HG02943 (cell line): Measurements from ENCODE around the gene OSBP2.

Experiments
- ATAC-seq: cut with Tn5 transposase; IDR thresholded peaks from one replicate; pipeline ENCODE4 v1.9.1; 2021; ENCODE audit warnings: mild to moderate bottlenecking, low read depth, moderate library complexity; ENCODE audit not compliant: unreplicated experiment

Gene OSBP2

DNA sequence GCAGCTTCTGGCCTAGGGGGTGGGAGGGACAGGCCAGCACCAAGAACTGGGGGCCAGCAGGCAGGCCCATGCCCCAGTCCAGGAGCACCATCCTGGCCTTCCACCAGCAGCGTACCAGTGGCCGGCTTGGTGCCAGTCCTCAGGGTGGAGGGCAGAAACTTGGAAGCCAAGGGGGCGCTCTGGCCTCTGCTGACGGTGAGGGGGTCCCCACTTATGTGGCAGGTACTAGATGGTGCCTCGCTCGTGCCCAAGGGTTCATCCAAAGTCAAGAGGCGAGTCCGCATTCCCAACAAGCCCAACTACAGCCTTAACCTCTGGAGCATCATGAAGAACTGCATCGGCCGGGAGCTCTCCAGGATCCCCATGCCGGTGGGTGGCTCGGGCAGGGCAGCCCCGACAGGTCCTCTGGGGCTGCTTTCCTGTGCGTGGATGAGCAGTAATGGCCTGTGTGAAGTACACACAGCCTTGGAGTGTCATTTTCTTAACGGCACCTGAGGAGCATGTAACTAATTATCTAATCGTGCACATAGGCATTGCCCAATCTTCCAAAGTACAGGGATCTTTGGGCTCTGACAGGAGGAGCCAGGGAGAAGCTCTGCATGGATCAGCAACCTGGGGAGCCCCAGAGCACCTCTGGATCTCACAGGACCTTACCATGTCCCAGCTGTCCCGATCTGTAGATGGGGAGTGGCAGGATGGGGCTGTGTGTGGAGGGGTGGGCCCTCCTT, 194.8 kb downstream of the OSBP2 start:
- ATAC-seq: no peak

DNA sequence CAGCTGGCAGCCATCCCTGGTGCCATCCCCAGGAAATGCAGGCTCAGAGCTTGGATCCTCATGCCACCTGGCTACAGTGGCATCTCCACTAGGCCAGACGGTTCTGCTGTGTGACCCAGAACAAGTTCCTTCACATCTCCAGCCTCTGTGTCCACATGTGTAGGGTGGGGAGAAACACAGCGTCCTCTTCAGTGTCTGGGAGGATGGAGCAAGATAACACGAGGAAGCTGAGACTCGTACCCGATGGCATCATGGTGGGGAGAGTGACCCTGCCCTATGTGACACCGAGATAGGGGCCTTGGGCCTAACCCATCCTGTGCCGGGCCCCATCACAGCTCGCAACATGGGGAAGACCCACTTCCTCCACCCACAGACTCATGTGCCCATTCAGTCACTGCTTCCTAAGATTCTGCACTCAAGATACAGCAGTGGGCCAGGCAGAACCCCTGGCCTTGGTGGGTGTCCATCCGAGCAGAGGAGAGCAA, 195.4 kb downstream of the OSBP2 start:
- no peak for ATAC-seq

DNA sequence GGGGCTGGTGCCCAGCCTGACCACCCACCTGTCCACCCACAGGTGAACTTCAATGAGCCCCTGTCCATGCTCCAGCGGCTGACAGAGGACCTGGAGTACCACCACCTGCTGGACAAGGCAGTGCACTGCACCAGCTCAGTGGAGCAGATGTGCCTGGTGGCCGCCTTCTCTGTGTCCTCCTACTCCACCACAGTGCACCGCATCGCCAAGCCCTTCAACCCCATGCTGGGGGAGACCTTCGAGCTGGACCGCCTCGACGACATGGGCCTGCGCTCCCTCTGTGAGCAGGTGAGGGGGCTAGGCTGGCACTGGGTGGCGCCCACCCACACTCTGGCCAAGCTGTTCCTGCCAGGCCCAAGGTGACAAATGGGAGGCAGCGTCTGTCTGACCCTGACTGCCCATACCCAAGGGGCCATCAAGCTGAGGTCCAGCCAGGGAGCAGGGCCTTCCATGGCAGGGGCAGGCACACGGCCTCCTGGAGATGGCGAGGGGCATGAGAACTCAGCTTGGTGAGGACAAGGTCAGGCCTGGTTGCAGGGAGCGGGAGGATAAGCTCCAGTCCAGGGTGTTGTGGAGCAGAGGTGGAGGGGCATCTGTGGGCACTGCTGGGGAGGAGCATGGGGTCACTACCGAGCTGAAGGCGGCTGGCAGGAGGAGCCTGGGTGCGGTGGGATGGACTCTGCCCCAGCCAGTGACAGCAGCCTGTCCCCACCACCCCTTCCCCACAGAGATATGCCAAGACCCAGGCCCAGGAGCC, 196.2 kb downstream of the OSBP2 start:
- no peak for ATAC-seq

DNA sequence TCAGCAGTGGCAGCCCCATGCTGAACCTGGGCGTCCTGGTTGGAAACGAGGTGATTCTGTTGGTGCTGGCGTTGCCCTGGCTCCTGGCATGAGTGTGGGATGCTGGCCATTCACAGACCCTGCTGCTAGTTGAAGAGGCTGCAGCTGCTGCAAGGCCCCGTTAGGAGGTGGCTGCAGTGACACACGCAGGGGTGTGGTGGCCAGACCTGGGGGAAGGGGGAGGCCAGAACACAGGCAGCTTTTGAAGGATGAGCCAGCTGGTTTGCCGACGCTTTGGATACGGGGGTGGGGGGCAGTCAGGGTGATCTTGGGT, 196.7 kb downstream of the OSBP2 start:
- no peak for ATAC-seq

DNA sequence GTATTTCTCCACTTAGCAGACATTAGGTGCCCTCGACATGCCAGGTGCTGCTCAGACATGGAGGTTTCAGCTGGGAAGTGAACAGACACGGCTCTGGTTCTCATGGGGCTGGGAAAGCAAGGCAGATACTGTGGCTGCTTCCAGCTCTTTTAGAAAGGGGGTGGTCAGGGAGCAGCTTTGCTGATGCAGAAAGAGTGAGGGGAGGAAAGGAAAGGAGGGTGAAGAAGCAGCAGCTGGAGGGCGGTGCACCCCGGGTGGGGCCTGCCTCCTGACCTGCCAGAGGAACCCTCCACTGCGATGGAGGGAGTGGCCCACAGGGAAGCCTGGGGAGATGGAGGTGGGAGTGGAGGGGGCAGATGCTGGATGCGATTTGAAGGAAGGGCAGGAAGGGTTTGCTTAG, 197.1 kb downstream of the OSBP2 start:
- no peak for ATAC-seq

DNA sequence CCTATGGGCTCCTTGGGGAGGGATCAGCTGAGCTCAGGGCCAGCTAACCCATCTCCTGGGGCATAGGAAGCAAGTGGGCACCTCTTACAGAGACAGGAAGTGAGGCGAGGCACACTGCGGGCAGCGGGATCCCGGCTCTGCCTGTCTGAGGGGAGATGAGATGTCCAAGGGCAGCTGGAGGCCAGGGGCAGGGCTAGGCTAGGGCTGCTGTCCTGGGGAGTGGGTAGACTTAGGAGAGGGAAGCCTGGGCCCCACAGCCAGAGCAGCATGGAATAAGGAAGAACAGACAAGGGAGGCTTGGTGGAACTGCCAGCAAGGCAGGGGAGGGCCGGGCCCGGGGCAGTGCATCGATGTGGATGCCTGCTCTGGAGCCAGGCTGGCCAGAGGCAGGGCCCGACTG, 197.6 kb downstream of the OSBP2 start:
- no peak for ATAC-seq

DNA sequence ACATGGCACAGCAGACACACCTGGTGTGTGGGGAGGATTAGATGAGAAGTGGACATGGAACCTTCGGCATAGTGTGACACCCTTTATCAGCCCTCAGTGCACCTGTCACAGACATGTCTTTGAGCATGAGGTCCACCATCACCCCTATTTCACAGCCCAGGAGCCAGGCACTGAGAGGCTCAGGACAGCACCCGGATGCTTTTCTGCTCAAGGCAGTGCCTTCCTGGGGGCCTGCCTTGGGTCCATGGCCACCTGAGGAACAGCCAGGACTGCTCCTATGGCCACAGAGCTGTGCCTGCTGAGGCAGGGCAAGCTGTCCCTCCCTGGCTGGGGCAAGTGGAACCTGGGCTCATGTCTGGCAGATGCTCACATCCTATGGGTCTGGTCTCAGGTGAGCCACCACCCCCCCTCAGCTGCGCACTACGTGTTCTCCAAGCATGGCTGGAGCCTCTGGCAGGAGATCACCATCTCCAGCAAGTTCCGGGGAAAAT, 198.1 kb downstream of the OSBP2 start:
- ATAC-seq: no peak

DNA sequence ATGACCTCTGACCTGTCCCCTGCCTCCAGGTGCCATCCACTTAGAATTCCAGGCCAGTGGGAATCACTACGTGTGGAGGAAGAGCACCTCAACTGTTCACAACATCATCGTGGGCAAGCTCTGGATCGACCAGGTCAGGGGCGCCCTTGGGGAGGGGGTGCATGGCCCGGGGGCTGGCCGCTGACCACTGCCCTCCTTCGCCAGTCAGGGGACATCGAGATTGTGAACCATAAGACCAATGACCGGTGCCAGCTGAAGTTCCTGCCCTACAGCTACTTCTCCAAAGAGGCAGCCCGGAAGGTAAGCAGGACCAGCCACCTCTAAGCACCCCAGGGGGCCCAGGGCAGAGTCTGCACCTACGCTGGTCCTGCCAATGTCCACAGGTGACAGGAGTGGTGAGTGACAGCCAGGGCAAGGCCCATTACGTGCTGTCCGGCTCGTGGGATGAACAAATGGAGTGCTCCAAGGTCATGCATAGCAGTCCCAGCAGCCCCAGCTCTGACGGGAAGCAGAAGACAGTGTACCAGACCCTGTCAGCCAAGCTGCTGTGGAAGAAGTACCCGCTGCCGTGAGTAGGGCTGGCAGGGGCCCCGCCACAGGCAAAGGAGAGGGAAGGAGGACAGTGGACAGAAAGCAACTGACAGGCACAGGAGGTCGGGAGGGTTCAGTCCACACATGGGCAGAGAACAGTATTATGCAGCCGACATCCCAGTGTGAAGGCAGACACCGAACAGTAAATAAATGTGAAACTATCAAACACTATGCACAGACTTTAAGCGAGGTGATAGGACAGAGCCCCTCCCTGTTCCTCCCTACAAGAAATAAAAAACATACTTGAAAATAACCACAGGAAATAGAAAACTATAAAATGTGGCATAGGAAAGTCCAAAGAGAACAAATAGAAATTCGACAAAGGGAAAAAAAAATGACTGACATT, 199.0 kb downstream of the OSBP2 start:
- no peak for ATAC-seq

DNA sequence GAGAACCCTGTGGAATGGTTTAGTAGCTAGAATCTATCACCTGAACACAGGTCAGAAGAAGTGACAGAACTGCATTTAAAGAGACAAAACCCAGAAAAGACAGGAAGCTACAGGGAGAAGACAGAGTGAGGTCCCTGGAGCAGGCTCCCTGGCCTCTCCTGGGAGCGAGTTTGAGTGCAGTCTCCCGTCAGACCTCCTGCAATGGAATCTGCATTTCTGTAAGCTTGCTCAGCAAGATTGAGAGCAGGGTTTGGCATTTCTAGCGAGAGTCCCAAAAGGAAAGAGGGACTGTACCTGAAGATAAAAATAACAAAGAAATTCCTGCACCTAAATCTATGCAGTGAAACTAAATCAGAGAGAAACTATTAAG, 199.7 kb downstream of the OSBP2 start:
- ATAC-seq: no peak

DNA sequence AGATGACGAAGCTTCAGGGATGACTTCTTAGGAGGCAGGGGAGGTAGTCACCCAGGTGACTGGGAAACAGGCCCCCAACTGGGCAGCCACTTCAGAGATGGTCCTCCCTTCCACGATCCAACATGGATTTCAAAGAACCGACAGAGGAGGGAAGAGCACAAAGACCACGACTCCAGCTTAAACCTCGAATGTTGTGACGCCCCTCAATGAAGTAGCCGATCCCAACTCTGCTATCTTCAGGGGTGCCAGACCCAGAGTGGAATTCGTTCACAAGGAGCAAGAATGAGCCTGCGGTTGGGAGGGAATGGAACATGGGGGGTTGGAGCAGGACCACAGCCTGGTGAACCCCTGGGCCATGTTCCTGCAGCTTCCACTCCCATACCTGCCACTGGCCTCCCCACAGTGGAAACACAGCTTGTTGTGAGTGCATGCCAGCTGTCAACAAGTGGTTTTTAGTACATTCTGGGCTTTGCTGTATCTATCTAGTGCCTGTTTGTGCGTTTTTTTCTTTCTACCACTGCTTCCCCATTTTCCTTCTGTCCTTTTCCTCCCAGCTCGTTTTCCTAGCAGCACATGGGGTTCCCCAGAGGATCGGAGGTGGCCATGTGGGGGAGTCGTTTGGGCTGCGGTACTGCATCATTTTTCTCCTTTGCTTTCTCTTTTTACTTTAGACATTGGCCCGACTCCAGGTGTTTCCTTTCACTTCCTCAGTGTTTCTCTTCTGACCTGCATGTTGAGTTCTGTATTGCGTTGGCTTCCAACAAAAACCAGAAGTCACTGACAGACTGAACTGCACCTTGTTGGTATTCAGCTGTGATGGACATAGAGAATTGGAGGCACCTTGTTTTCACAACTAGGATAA, 208.1 kb downstream of the OSBP2 start:
- ATAC-seq: no peak

DNA sequence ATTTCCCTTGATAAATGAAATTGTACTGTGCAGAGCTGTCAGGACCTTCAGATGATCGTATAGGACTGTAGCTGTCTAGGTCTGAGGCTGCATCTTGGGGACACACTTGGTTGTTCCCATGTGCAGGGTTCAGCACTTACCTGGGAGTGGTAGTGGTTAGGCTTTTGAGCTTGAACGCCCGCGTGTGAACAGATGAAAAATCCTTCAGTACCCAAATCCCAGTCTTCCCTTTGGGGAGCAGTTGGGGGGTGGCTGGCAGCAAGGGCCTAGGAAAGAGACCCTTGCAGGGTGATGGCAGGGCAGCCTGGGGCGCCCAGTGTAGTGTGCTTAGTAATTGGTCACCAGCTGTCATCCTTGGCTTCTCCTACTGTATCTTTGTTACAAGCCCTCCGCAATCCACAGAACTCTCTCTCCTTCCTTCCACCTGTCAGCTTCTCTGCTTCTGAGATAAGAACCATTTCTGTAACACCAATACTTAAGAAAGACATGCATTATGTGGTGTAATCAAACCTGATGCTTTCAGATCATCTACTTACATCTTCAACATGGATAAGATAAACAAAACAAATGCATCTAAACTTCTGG, 209.3 kb downstream of the OSBP2 start:
- ATAC-seq: no peak

DNA sequence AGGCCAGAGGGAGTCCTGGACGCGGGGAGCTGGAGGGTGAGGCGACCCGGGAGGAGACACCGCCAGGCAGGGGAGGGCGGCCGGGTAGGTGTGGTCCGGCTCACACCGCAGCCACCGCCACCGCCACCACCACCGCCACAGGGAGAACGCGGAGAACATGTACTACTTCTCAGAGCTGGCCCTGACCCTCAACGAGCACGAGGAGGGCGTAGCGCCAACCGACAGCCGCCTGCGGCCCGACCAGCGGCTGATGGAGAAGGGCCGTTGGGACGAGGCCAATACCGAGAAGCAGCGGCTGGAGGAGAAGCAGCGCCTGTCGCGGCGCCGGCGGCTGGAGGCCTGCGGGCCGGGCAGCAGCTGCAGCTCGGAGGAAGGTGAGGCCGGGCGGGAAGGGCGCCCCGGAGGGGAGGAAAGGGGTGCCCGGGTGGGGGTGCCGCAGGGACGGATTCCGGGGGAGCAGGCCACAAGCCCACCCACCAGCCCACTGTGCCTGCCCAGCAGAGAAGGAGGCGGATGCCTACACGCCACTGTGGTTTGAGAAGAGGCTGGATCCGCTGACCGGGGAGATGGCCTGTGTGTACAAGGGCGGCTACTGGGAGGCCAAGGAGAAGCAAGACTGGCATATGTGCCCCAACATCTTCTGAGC, 211.1 kb downstream of the OSBP2 start:
- no peak for ATAC-seq

DNA sequence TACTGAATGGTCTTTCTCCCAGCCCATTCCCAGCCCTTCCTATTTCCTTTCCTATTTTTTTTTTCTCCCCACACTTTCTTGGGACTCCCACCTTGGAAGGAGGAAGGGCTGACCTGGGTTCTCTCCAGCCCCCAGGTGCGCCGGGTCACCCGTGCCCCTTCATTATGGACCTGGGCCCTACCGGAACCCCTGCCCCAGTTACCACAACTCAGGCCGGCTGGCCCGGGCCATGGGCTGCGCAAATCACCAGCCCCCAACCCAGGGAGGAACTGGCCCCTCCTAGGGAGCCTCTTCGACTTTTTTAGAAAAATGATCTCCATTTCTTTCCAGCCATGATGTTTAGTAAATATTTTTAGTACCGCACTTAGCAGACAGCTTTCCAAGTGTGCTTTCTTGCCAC, 211.7 kb downstream of the OSBP2 start:
- ATAC-seq: no peak

DNA sequence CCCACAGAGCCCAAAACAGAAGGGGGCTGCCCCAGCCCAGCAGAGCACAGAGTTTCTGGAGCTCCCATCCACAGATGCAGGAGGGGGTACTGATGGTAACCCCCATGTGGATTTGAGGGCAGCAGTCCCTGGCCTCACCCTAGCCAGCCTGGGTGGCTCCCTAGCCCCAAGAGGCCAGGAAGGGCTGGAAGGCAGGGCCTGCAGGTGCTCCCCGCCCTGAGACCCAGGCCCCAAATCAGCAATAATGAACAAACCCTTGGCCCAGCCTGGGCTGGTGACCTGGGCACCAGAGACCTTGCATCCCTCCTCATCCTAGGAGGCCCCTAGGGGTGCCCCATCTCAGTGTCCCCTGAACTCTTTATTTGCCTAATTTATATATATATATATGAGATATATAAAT, 212.3 kb downstream of the OSBP2 start:
- ATAC-seq: no peak

DNA sequence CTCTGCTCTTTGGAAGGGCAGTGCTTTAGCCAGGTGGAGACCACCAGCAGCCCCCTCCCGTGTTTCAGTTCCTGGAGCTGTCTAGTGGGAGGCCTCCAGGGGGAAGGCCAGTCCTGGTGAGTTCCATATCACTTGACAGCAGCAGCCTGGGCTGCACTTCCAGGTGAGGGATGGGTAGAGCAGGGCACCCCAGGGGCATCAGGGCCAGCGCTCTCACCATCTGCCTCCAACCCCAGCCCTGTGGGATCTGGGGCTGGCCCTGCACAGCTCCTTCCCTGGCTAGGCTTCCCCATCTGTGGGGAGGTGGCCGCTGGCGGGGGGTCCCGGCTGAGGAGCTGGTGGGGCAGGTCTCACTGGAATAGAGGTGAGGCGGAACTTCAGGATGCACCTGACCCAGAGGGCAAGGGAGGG, 213.4 kb downstream of the OSBP2 start:
- ATAC-seq: no peak

DNA sequence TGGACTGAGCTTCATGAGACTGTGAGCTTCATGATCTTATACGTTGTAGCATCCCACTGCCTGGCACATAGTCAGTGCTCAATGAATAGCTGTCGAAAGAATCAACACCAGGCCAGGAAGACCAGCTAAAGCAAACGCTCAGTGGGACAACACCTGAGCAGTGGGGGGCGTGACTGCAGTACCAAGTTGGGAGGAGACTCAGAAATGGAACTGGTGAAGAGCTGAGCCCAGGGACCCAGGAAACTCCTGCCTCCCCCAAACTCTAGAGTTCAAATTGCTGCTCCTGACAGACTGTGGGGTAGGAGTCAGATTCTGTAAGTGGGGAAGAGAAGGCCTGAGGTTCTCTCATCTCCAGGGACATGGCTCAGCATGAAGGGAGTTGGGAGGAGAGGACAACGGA, 214.6 kb downstream of the OSBP2 start:
- no peak for ATAC-seq

DNA sequence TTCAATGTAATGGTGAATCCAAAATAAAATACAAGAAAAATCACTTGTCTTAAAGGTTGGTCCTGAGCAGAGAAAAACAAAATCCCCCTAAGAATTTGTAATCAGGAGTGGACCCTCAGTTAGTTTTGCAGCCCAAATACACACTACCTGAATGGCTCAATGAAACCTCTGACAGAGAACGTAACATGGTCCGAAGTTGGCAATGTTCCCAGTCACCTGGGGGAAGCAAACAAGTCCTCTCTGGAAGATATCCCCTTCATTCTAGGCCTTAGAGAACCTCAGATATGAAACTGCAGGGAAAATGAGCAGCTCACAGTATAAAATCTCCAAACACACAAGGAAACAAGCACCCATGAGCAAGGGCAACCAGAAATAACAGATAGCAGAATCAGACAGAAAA, 215.7 kb downstream of the OSBP2 start:
- no peak for ATAC-seq

DNA sequence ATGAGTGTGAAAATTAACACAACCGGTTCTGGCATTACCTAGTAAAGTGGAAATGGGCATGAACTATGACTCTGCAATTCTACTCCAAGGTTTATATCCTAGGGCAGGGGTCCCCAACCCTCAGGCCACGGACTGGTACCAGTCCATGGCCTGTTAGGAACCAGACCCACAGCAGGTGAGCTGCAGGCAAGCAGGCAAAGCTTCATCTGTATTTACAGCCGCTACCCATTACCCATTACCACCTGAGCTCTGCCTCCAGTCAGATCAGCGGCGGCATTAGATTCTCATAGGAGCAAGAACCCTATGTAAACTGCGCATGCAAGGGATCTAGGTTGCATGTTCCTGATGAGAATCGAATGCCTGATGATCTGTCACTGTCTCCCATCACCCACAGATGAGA, 224.1 kb downstream of the OSBP2 start:
- ATAC-seq: no peak

DNA sequence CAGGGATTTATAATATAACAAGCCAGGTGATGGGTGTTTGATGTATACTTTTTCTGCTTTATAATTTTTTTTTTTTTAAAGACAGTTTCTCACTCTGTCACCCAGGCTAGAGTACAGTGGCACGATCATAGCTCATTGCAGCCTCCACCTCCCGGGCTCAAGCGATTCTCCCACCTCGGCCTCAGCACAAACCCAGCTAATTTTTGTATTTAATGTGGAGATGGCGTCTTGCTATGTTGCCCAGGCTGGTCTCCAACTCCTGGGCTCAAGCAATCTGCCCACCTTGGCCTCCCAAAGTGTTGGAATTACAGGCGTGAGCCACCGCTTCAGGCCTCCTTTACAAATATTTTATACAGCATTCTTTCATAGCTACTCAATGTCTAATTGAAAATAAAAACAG, 225.3 kb downstream of the OSBP2 start:
- ATAC-seq: no peak
